HepG2 (cell line): ENCODE results near the gene DHH. TPM values are rescaled to one million over a fixed set of nuclear protein-coding genes. Genes with fewer than 3 reads are reported as not detected.

ENCODE experiments used
- DDIT3 ChIP-seq: sonication (generic); formaldehyde crosslinking; IDR thresholded peaks from 2 replicates; pipeline ENCODE4 v1.4.0; 2020; ENCODE audit warnings: mild to moderate bottlenecking, missing genetic modification reagents
- FOSL2 ChIP-seq: sonication (generic); formaldehyde crosslinking; IDR thresholded peaks from 2 replicates; pipeline ENCODE4 v1.4.0; 2020; ENCODE audit warnings: missing genetic modification reagents
- FOXA1 ChIP-seq, 2 experiments: fragments of 450-650 bp in 1 of 2; sonication (generic) in 1 of 2; formaldehyde crosslinking in 1 of 2; IDR thresholded peaks; 2 replicates each; pipeline versions ENCODE4 v1.4.0 to v1.6.1; 2016 to 2020; ENCODE audit warnings: missing genetic modification reagents in 1 of 2
- MTA1 ChIP-seq: sonication (generic); formaldehyde crosslinking; IDR thresholded peaks from 2 replicates; pipeline ENCODE4 v1.4.0; 2020; ENCODE audit warnings: missing genetic modification reagents, mild to moderate bottlenecking, borderline replicate concordance
- MTF1 ChIP-seq: sonication (generic); formaldehyde crosslinking; IDR thresholded peaks from 2 replicates; pipeline ENCODE4 v1.5.0; 2020; ENCODE audit warnings: missing genetic modification reagents
- NCOA2 ChIP-seq: sonication (generic); formaldehyde crosslinking; IDR thresholded peaks from 2 replicates; pipeline ENCODE4 v1.8.0; 2022; ENCODE audit warnings: inconsistent platforms
- PAXIP1 ChIP-seq: sonication (generic); formaldehyde crosslinking; conservative IDR thresholded peaks from 2 replicates; pipeline ENCODE4 v1.4.0; 2020; ENCODE audit warnings: mild to moderate bottlenecking, missing genetic modification reagents, moderate library complexity
- PHB2 ChIP-seq: fragments of 450-650 bp; IDR thresholded peaks from 2 replicates; pipeline ENCODE4 v1.6.1; 2018; ENCODE audit not compliant: partially characterized antibody
- SMAD3 ChIP-seq: sonication (generic); formaldehyde crosslinking; IDR thresholded peaks from 2 replicates; pipeline ENCODE4 v1.4.0; 2020; ENCODE audit warnings: missing genetic modification reagents
- TCF12 ChIP-seq, 2 experiments: fragments of 450-650 bp in 1 of 2; sonication (generic) in 1 of 2; formaldehyde crosslinking in 1 of 2; IDR thresholded peaks; 2 replicates each; pipeline versions ENCODE4 v1.6.1 to v1.8.0; 2017 to 2022; ENCODE audit warnings: antibody characterized with exemption in 1 of 2, mild to moderate bottlenecking in 1 of 2, missing genetic modification reagents in 1 of 2, moderate library complexity in 1 of 2
- THAP11 ChIP-seq: IDR thresholded peaks from 2 replicates; pipeline ENCODE4 v1.6.1; 2016; ENCODE audit warnings: missing biosample characterization, missing genetic modification reagents
- ZBTB3 ChIP-seq: sonication (generic); formaldehyde crosslinking; IDR thresholded peaks from 2 replicates; pipeline ENCODE4 v1.4.0; 2020; ENCODE audit warnings: low read depth, mild to moderate bottlenecking, moderate library complexity, missing genetic modification reagents, borderline replicate concordance
- ZBTB33 ChIP-seq: sonication (generic); formaldehyde crosslinking; IDR thresholded peaks from 2 replicates; pipeline ENCODE4 v1.4.0; 2020; ENCODE audit warnings: missing genetic modification reagents
- ZGPAT ChIP-seq: IDR thresholded peaks from 2 replicates; pipeline ENCODE4 v1.6.1; 2016; ENCODE audit warnings: mild to moderate bottlenecking
- ZNF256 ChIP-seq: sonication (generic); formaldehyde crosslinking; conservative IDR thresholded peaks from 2 replicates; pipeline ENCODE4 v1.4.0; 2020; ENCODE audit warnings: missing genetic modification reagents
- ZNF33A ChIP-seq: sonication (generic); formaldehyde crosslinking; IDR thresholded peaks from 2 replicates; pipeline ENCODE4 v1.5.1; 2020; ENCODE audit warnings: missing genetic modification reagents, mild to moderate bottlenecking, moderate library complexity, borderline replicate concordance
- ZNF354B ChIP-seq: sonication (generic); formaldehyde crosslinking; IDR thresholded peaks from 2 replicates; pipeline ENCODE4 v1.8.0; 2022; ENCODE audit warnings: mild to moderate bottlenecking, missing genetic modification reagents
- ZNF441 ChIP-seq: sonication (generic); formaldehyde crosslinking; IDR thresholded peaks from 2 replicates; pipeline ENCODE4 v1.7.0; 2021; ENCODE audit warnings: missing genetic modification reagents, borderline replicate concordance
- ZNF570 ChIP-seq: sonication (generic); formaldehyde crosslinking; IDR thresholded peaks from 2 replicates; pipeline ENCODE4 v1.4.0; 2020; ENCODE audit warnings: mild to moderate bottlenecking, missing genetic modification reagents, borderline replicate concordance
- ZNF704 ChIP-seq: sonication (generic); formaldehyde crosslinking; IDR thresholded peaks from 2 replicates; pipeline ENCODE4 v1.8.1; 2023; ENCODE audit warnings: mild to moderate bottlenecking, inconsistent platforms, moderate library complexity, missing genetic modification reagents, borderline replicate concordance
- polyA plus RNA-seq, 8 experiments: library from polyadenylated mRNA; depleted of rRNA in 3 of 8; stranded (reverse) in 7 of 8; unstranded in 1 of 8; fragments of >200 nt; fragmentation: Illumina TruSeq in 4 of 8; extraction: Trizol in 4 of 8; gene quantifications; 2 replicates each; pipeline versions ENCODE4 v1.2.1 to v1.2.3, GENCODE V29; 2011 to 2016; ENCODE audit warnings: low read depth in 4 of 8, missing spikeins in 1 of 8, mixed read lengths in 1 of 8; ENCODE audit not compliant: insufficient read depth in 1 of 8
- total RNA-seq, 5 experiments: library from RNA; depleted of rRNA; stranded (reverse); fragments of >200 nt; fragmentation: Illumina TruSeq; extraction: Trizol; gene quantifications; 2 replicates each; pipeline ENCODE4 v1.2.3, GENCODE V29; 2016; ENCODE audit warnings: low read depth in 1 of 5

The DHH gene
- total and polyA plus RNA-seq, 2 of the 13 experiments (the other 11 are each of a cell fraction or from before 2014, with no cell fraction given) = not detected

- TF ChIP-seq PAXIP1 (CRISPR knock-in tag) (no peak), ZGPAT (CRISPR knock-in tag) (no peak), ZNF704 (CRISPR knock-in tag) (no peak), FOXA1 (IDR thresholded peaks at IDR 0.05) (no peak), FOXA1 (CRISPR knock-in tag; IDR thresholded peaks at IDR 0.05) (no peak), TCF12 (IDR thresholded peaks at IDR 0.05) (no peak), TCF12 (CRISPR knock-in tag; IDR thresholded peaks at IDR 0.05) (peak; percentile 20; the same call in 1 of the 2 replicates), THAP11 (CRISPR knock-in tag) (no peak; the same call in none of the 2 replicates), ZNF570 (no peak), ZNF33A (CRISPR knock-in tag) (no peak), ZBTB33 (CRISPR knock-in tag) (no peak), PHB2 (no peak), MTF1 (no peak), ZBTB3 (CRISPR knock-in tag) (no peak), FOSL2 (CRISPR knock-in tag) (no peak), SMAD3 (no peak), ZNF256 (CRISPR knock-in tag) (peak; percentile 15; the same call in 1 of the 2 replicates), ZNF441 (no peak; the same call in 1 of the 2 replicates), MTA1 (CRISPR knock-in tag) (no peak), NCOA2 (CRISPR knock-in tag) (0 out of 2 replicates have a peak, but pooled peaks have one; percentile 5), ZNF354B (CRISPR knock-in tag) (no peak), DDIT3 (CRISPR knock-in tag) (no peak)
These were observed 36.7 kb upstream of the DHH start, which contains the start of gene TUBA1B (continued) for GRCh38 chr12:49131051-49131893.
